Lower leg skin (tissue), 3 donors: ENCODE measurements around the gene TCERG1L.

ENCODE experiments used
- CTCF ChIP-seq, 3 donors: fragments of 450-650 bp; IDR thresholded peaks; one replicate each; pipeline ENCODE4 v1.5.1; 2016; ENCODE audit warnings: antibody characterized with exemption in 3 of 3, mild to moderate bottlenecking in 3 of 3, moderate library complexity in 2 of 3
- POLR2A ChIP-seq, 2 donors: fragments of 450-650 bp; IDR thresholded peaks; one replicate each; pipeline ENCODE4 v1.6.1; 2016 to 2017; ENCODE audit warnings: antibody characterized with exemption in 2 of 2, mild to moderate bottlenecking in 1 of 2, moderate library complexity in 1 of 2

DNA sequence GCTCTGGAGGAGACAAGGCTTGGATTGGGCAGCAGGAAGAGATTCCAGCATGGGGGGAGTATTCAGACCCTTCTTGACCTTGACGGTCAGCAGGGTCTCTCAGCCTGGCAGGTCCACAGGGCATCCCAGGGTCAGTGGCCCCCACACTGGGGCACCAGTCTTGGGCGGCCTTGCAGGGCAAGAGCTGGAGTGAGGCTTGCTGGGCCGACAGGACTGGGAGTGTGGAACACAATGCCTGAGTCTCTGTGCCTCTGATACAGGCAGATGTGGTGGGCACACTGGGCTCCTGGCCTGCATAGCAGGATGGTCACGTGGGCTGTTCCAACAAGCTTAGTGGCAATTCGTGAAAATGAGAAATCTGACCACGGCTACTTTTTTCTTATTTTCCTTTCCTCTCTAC, 229.7 kb downstream of the TCERG1L start:
- TF ChIP-seq CTCF (IDR thresholded peaks at IDR 0.05) (no peak), POLR2A (IDR thresholded peaks at IDR 0.05) (no peak)
